Bronchial epithelial cell (primary cell): ENCODE results near the gene PATJ. TPM values are rescaled to one million over a fixed set of nuclear protein-coding genes. Genes with fewer than 3 reads are reported as not detected.

Experiments
- DNase-seq: peaks from one replicate; pipeline ENCODE4 v3.0.0-alpha.2; 2010; ENCODE audit warnings: low read depth
- FAIRE-seq: peaks from 2 replicates; lab custom pipeline; 2011; peaks lifted over from hg19 to GRCh38; lab: Jason Lieb, UNC
- H3K27me3 ChIP-seq: 2 replicates; pipeline ENCODE4 v1.5.1; 2011; ENCODE audit warnings: low read length; ENCODE audit not compliant: control insufficient read depth, insufficient read depth
- H3K36me3 ChIP-seq: 2 replicates; pipeline ENCODE4 v1.5.1; 2011; ENCODE audit warnings: low read length; ENCODE audit not compliant: control insufficient read depth, insufficient read depth
- H3K4me3 ChIP-seq: 2 replicates; pipeline ENCODE4 v1.5.1; 2011; ENCODE audit warnings: mild to moderate bottlenecking, low read depth, low read length, control low read depth
- CTCF ChIP-seq: IDR thresholded peaks from 2 replicates; pipeline ENCODE4 v1.5.1; 2011; ENCODE audit warnings: mild to moderate bottlenecking, moderate library complexity, low read length, control low read depth, inconsistent platforms; ENCODE audit not compliant: insufficient read depth, severe bottlenecking
- total RNA-seq: library from RNA; depleted of rRNA; stranded (reverse); fragments of >200 nt; gene quantifications from 2 replicates; pipeline ENCODE4 v1.2.1, GENCODE V29; 2014

The PATJ gene
- total RNA-seq, 1 donor from 2014 or later, result 46.6 TPM

DNA sequence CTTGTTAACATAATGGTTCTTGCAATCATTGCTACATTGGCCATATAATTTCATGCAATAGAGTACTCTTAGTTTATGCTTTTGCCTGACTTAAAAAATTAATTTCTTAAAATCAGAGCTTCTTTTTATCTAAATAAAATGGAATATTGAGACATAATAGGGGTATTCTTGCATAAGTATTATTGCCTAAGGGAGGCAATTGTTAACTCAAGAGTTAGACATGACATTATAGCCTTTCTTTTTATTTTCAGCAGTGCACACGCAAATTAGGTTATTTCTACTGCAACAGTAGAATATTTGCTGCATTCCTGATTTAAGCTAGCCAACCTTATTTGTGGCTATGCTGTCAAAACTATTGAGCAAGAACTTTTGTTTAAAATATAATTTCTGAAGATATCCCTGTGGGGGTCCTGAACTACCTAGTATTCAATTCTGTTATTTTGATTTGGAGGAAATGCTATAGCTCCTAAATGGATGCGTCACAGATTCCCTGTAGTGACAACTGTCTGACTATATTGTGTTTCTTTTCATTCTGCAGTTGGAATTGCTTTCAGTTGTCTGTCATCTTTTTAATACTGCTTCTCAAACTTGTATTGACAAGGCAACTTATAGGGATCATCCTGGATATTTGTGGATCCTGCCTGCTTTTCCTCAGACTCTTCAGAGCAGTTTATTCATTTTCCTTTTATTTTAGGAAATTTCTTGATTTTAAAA is 211.0 kb downstream of the PATJ start:
- no peak for FAIRE-seq
- no peaks in the 10 kb centered on the region for H3K27me3 ChIP-seq
- no peaks in the 10 kb centered on the region for H3K36me3 ChIP-seq
- TF ChIP-seq CTCF, result no peak
- no peak overlapping the region for H3K4me3 ChIP-seq
- no peak for DNase-seq

DNA sequence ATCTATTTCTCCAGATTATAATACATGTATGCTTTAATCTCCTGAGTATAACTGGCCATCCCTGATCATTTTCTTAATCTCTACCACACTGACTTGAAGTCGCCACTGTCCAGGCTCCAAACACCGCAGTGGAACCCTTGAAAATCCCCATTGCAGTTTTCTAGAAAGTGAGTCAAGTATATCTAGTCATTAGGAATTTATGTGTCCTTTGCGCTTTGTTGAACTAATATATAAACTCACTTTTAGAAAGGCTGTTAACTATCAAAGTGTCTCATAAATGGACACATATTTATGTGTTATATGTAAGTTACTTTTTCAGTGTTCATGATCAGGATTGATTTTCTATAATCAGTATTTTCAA is 211.5 kb downstream of the PATJ start:
- DNase-seq (no peak), FAIRE-seq (no peak)
- TF ChIP-seq CTCF, result no peak
- H3K27me3 ChIP-seq, result no peaks in the 10 kb centered on the region
- H3K36me3 ChIP-seq, result no peaks in the 10 kb centered on the region
- no peak overlapping the region for H3K4me3 ChIP-seq

DNA sequence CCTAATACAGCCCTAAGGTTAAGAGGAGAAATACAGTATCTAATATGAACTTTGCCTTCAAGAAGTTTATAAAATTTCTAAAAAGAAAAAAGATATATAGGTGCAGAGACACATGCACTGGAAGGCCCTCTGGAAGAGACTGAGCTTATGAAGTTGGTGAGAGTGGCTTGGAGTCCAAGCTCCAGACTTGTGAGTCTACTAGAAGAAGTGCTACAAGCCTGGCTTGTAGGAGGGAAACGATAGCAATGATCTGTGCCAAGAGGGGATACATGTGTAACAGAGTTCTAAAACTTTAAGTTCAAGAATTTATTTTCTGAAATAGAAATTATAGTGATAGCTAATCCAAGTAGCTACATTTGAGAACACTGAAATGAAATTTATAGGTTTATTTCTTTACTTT is 213.0 kb downstream of the PATJ start:
- Histone ChIP-seq H3K36me3 (peaks cover 1% of the 10 kb centered on the region), H3K4me3 (no peak overlapping the region), H3K27me3 (no peaks in the 10 kb centered on the region)
- DNase-seq (no peak), FAIRE-seq (no peak)
- TF ChIP-seq CTCF, result no peak

GRCh38 chr1:61956016-61956645 is 213.9 kb downstream of the PATJ start:
- H3K4me3 ChIP-seq, result no peak overlapping the region
- no peak for DNase-seq
- FAIRE-seq, result no peak
- peaks cover 1% of the 10 kb centered on the region for H3K36me3 ChIP-seq
- no peak for TF ChIP-seq CTCF
- H3K27me3 ChIP-seq, result no peaks in the 10 kb centered on the region

- Histone ChIP-seq H3K36me3 (peaks cover 1% of the 10 kb centered on the region), H3K27me3 (no peaks in the 10 kb centered on the region), H3K4me3 (no peak overlapping the region)
- no peak for TF ChIP-seq CTCF
- FAIRE-seq (no peak), DNase-seq (no peak)
Observed at GRCh38 chr1:61956784-61957183, 214.5 kb downstream of the PATJ start.
